BLaER1 treated with 17β-estradiol and CSF1 and Interleukin-3, amounts not matched to agents 10 nM and 100 nM (cell line): Measurements from ENCODE around the gene RAB18.

Experiments
- H3K27ac ChIP-seq, 11 experiments: shearing (Covaris generic); formaldehyde crosslinking; 2 replicates each; pipeline ENCODE4 v1.8.1; 2022
- H3K27me3 ChIP-seq, 11 experiments: shearing (Covaris generic); formaldehyde crosslinking; 2 replicates each; pipeline ENCODE4 v1.8.1; 2022
- H3K36me3 ChIP-seq, 11 experiments: shearing (Covaris generic); formaldehyde crosslinking; 2 replicates each; pipeline ENCODE4 v1.8.1; 2022
- H3K4me1 ChIP-seq, 10 experiments: shearing (Covaris generic); formaldehyde crosslinking; 2 replicates each; pipeline ENCODE4 v1.8.1; 2022
- H3K4me2 ChIP-seq, 11 experiments: shearing (Covaris generic); formaldehyde crosslinking; 2 replicates each; pipeline ENCODE4 v1.8.1; 2022
- H3K4me3 ChIP-seq, 10 experiments: shearing (Covaris generic); formaldehyde crosslinking; 2 replicates each; pipeline ENCODE4 v1.8.1; 2022
- H3K9ac ChIP-seq, 11 experiments: shearing (Covaris generic); formaldehyde crosslinking; 2 replicates each; pipeline ENCODE4 v1.8.1; 2022
- H3K9me3 ChIP-seq, 11 experiments: shearing (Covaris generic); formaldehyde crosslinking; replicated peaks in 1 of 11; 2 replicates each; pipeline ENCODE4 v1.8.1; 2022
- H4K20me1 ChIP-seq, 11 experiments: shearing (Covaris generic); formaldehyde crosslinking; 2 replicates each; pipeline ENCODE4 v1.8.1; 2022
- Cebpa-rat ChIP-seq, 11 experiments: shearing (Covaris generic); IDR thresholded peaks; 2 replicates each; pipeline ENCODE4 v1.8.1; 2022

RAB18 gene

GRCh38 chr10:27512548-27512947 lies 8.4 kb downstream of the RAB18 start:
- H3K27me3 ChIP-seq, result no peaks in the 10 kb centered on the region
- H3K4me1 ChIP-seq, result peaks cover 0 to 34% (median 7%) of the 10 kb centered on the region in 10 experiments; a peak in 11 of 20 replicates
- H3K9ac ChIP-seq, result no peak overlapping the region
- H3K4me2 ChIP-seq, result no peak overlapping the region
- TF ChIP-seq Cebpa-rat (IDR thresholded peaks at IDR 0.05), result no peak
- H3K36me3 ChIP-seq, result peaks cover 69 to 99% (median 93%) of the 10 kb centered on the region in 11 experiments
- peaks cover 5 to 16% (median 12%) of the 10 kb centered on the region in 11 experiments; a peak in 17 of 22 replicates for H3K9me3 ChIP-seq
- no peak overlapping the region for H3K4me3 ChIP-seq
- H3K27ac ChIP-seq, result no peak overlapping the region
- H4K20me1 ChIP-seq, result peaks cover 31 to 96% (median 73%) of the 10 kb centered on the region in 11 experiments; a peak in 20 of 22 replicates

DNA sequence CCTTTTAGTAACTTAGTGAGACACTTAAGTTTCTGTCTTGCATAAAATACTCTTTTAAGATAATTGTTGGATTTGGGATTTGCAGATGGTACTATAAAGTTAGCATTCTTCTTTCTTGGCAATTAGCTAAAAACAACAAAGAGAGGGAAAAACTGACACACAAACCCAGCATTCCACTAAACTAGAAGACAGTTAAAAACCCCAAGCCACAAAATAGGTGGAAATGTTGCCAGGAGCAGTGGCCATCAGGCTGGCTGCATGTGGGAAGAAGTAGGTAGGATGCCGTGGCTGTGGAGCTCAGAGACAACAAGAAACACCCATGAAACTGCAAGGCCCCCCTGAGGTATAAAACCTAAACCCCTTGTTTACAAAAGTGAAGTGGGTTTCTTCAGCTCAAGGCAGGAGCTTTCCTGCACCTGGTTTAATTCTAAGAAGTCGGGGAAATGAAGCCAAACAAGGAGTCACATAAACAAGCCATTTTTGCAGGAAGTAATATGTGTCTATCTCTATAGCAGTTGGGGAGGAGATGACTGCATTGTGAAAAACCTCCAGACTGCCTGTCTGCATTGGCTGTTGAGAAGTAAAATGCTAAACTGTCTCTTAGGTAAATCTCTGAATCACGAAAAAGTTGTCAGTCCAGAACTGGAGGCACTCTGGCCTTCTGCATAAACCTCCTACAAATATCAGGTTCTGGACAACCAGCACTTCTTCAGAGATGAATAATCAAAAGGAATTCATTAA lies 9.5 kb downstream of the RAB18 start:
- no peak overlapping the region for H3K27ac ChIP-seq
- peaks cover 25 to 96% (median 73%) of the 10 kb centered on the region in 11 experiments; a peak in 19 of 22 replicates for H4K20me1 ChIP-seq
- peaks cover 72 to 100% (median 96%) of the 10 kb centered on the region in 11 experiments for H3K36me3 ChIP-seq

DNA sequence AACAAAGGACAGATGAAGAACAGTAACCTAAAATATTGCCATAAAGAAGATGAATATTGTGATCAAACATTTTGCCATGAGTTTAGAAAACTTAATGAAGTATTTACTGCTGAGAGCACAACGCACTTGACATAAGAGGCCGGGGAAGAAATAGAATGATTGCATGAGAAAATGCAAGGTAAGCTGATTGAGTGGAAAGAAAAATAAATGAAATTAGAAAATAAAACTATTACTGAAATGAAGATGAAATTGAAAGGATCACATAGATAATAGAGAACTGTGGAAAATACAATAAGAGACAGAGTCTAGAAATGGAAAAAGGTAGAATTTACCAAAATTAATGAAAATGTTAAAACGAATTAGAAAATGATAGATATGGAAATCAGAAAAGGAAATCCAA lies 10.1 kb downstream of the RAB18 start:
- peaks cover 0 to 19% (median 6%) of the 10 kb centered on the region in 10 experiments; a peak in 8 of 20 replicates for H3K4me1 ChIP-seq
- H3K9ac ChIP-seq, result no peak overlapping the region
- no peak overlapping the region for H3K4me2 ChIP-seq
- H3K4me3 ChIP-seq, result no peak overlapping the region
- TF ChIP-seq Cebpa-rat (IDR thresholded peaks at IDR 0.05), result no peak
- H3K36me3 ChIP-seq, result peaks cover 72 to 100% (median 94%) of the 10 kb centered on the region in 11 experiments
- H3K27ac ChIP-seq, result no peak overlapping the region
- H4K20me1 ChIP-seq, result peaks cover 19 to 96% (median 68%) of the 10 kb centered on the region in 11 experiments; a peak in 18 of 22 replicates
- H3K9me3 ChIP-seq, result peaks cover 5 to 23% (median 18%) of the 10 kb centered on the region in 11 experiments; a peak in 18 of 22 replicates
- H3K27me3 ChIP-seq, result no peaks in the 10 kb centered on the region

More for the DNA sequence above, 9.5 kb downstream of the RAB18 start:
- Histone ChIP-seq H3K27me3 (no peaks in the 10 kb centered on the region), H3K4me3 (no peak overlapping the region), H3K4me2 (peak overlapping the region in 1 of 11 experiments; percentile 5; a peak in 2 of 22 replicates), H3K4me1 (peaks cover 0 to 23% (median 6%) of the 10 kb centered on the region in 10 experiments; a peak in 9 of 20 replicates), H3K9ac (no peak overlapping the region), H3K9me3 (peaks cover 5 to 23% (median 18%) of the 10 kb centered on the region in 11 experiments; a peak in 18 of 22 replicates)
- no peak for TF ChIP-seq Cebpa-rat (IDR thresholded peaks at IDR 0.05)

GRCh38 chr10:27518261-27518660 lies 14.2 kb downstream of the RAB18 start:
- Histone ChIP-seq H3K27ac (no peak overlapping the region), H3K4me2 (no peak overlapping the region)

DNA sequence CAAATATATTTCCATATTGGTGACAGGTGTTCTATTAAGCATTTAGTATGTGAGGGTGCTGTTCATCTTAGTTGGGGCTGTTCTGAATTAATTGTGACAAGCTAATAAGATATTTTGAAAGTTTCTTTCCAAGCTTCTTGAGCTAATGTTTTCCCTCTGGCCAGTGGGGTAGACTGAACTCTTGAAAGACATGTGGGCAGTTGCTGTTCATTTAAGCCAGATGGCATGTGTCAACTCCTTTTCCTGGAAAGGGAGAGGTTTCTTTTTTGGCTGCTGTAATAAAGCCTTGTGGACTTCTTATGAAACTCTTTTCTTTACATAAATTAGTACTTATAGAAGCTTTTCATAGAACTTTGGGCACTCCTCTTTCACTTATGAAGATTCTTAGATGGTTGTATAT lies 21.7 kb downstream of the RAB18 start:
- no peak overlapping the region for H3K9ac ChIP-seq
- peaks cover 22 to 65% (median 36%) of the 10 kb centered on the region in 11 experiments; a peak in 21 of 22 replicates for H3K36me3 ChIP-seq
- H3K27ac ChIP-seq, result no peak overlapping the region
- H3K4me2 ChIP-seq, result peak overlapping the region in 2 of 11 experiments; percentile 40 to 41; a peak in 3 of 22 replicates
- peaks cover 8 to 83% (median 35%) of the 10 kb centered on the region in 11 experiments; a peak in 15 of 22 replicates for H4K20me1 ChIP-seq
- no peaks in the 10 kb centered on the region for H3K27me3 ChIP-seq
- peaks cover 0 to 9% (median 0%) of the 10 kb centered on the region in 11 experiments; a peak in 5 of 22 replicates for H3K9me3 ChIP-seq
- H3K4me1 ChIP-seq, result peaks cover 0 to 75% (median 10%) of the 10 kb centered on the region in 10 experiments; a peak in 14 of 20 replicates
- no peak for TF ChIP-seq Cebpa-rat (IDR thresholded peaks at IDR 0.05)
- H3K4me3 ChIP-seq, result no peak overlapping the region

More at GRCh38 chr10:27518261-27518660, 14.2 kb downstream of the RAB18 start:
- H3K27me3 ChIP-seq, result no peaks in the 10 kb centered on the region
- peaks cover 37 to 90% (median 75%) of the 10 kb centered on the region in 11 experiments for H3K36me3 ChIP-seq
- H3K4me3 ChIP-seq, result no peak overlapping the region
- peaks cover 3 to 84% (median 39%) of the 10 kb centered on the region in 11 experiments; a peak in 16 of 22 replicates for H4K20me1 ChIP-seq
- peaks cover 0 to 26% (median 5%) of the 10 kb centered on the region in 10 experiments; a peak in 11 of 20 replicates for H3K4me1 ChIP-seq
- H3K9ac ChIP-seq, result no peak overlapping the region
- peaks cover 5 to 38% (median 25%) of the 10 kb centered on the region in 11 experiments; a peak in 19 of 22 replicates for H3K9me3 ChIP-seq
- no peak for TF ChIP-seq Cebpa-rat (IDR thresholded peaks at IDR 0.05)

DNA sequence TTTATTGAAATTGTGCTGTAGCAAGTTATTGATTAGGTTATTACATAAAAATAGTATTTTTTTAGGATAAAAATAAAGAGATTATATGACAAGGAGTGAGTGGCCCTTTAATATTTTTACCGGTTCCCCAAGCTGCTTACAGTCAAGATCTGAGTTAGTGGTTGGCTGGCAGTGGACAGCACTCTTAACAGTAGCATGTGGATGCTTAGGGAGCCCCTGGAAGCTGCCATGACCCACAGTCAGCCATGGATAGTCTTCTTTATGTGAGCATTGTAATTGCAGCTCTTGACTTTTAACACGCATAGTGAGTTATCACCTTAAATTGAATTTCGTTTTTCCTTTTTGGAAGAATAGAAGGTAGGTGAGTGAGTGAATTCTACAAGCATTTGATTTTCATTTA lies 22.1 kb downstream of the RAB18 start:
- TF ChIP-seq Cebpa-rat (IDR thresholded peaks at IDR 0.05), result no peak
- Histone ChIP-seq H3K9me3 (peaks cover 0 to 5% (median 0%) of the 10 kb centered on the region in 11 experiments; a peak in 3 of 22 replicates), H3K4me3 (no peak overlapping the region), H3K27ac (no peak overlapping the region), H3K4me2 (peak overlapping the region in 1 of 11 experiments; percentile 40; a peak in 1 of 22 replicates), H3K9ac (no peak overlapping the region), H3K36me3 (peaks cover 22 to 65% (median 35%) of the 10 kb centered on the region in 11 experiments), H4K20me1 (peaks cover 8 to 83% (median 36%) of the 10 kb centered on the region in 11 experiments; a peak in 15 of 22 replicates), H3K4me1 (peaks cover 0 to 78% (median 10%) of the 10 kb centered on the region in 10 experiments; a peak in 14 of 20 replicates), H3K27me3 (no peaks in the 10 kb centered on the region)

GRCh38 chr10:27527666-27528295 lies 23.7 kb downstream of the RAB18 start:
- TF ChIP-seq Cebpa-rat (IDR thresholded peaks at IDR 0.05), result no peak
- peaks cover 0 to 70% (median 10%) of the 10 kb centered on the region in 10 experiments; a peak in 14 of 20 replicates for H3K4me1 ChIP-seq
- H3K27me3 ChIP-seq, result no peaks in the 10 kb centered on the region
- H4K20me1 ChIP-seq, result peaks cover 8 to 79% (median 41%) of the 10 kb centered on the region in 11 experiments; a peak in 15 of 22 replicates
- no peak overlapping the region; a peak in 1 of 22 replicates for H3K27ac ChIP-seq
- no peak overlapping the region for H3K4me3 ChIP-seq
- no peak overlapping the region for H3K9ac ChIP-seq
- H3K4me2 ChIP-seq, result no peak overlapping the region
- H3K36me3 ChIP-seq, result peaks cover 27 to 72% (median 37%) of the 10 kb centered on the region in 11 experiments
- no peaks in the 10 kb centered on the region for H3K9me3 ChIP-seq

GRCh38 chr10:27529010-27529783 lies 25.1 kb downstream of the RAB18 start:
- H3K4me2 ChIP-seq, result peak overlapping the region in 5 of 11 experiments; percentile 3 to 54 (median 36); a peak in 9 of 22 replicates
- peaks cover 31 to 75% (median 45%) of the 10 kb centered on the region in 11 experiments for H3K36me3 ChIP-seq
- H3K27ac ChIP-seq, result peak overlapping the region in 8 of 11 experiments; percentile 8 to 57 (median 34); a peak in 8 of 22 replicates
- H3K4me1 ChIP-seq, result peaks cover 0 to 56% (median 8%) of the 10 kb centered on the region in 10 experiments; a peak in 16 of 20 replicates
- peaks cover 0 to 68% (median 34%) of the 10 kb centered on the region in 11 experiments; a peak in 15 of 22 replicates for H4K20me1 ChIP-seq
- no peak overlapping the region for H3K4me3 ChIP-seq
- H3K9me3 ChIP-seq, result peaks cover 0 to 2% (median 0%) of the 10 kb centered on the region in 11 experiments; a peak in 1 of 22 replicates
- TF ChIP-seq Cebpa-rat (IDR thresholded peaks at IDR 0.05), result no peak
- H3K27me3 ChIP-seq, result no peaks in the 10 kb centered on the region
- H3K9ac ChIP-seq, result no peak overlapping the region
